Fibroblast of skin of back (primary cell): Measurements from ENCODE around the gene TTYH1.
A peak's percentile ranks its signal among the peaks of the same experiment; 100 is the strongest.

ENCODE experiments used
- DNase-seq: peaks from one replicate; pipeline ENCODE4 v3.0.0-alpha.2; 2013

TTYH1 gene

GRCh38 chr19:54393381-54393780, 21.9 kb upstream of the TTYH1 start:
- DNase-seq: no peak

- no peak for DNase-seq
Observed at GRCh38 chr19:54395685-54396084, 19.6 kb upstream of the TTYH1 start.

DNA sequence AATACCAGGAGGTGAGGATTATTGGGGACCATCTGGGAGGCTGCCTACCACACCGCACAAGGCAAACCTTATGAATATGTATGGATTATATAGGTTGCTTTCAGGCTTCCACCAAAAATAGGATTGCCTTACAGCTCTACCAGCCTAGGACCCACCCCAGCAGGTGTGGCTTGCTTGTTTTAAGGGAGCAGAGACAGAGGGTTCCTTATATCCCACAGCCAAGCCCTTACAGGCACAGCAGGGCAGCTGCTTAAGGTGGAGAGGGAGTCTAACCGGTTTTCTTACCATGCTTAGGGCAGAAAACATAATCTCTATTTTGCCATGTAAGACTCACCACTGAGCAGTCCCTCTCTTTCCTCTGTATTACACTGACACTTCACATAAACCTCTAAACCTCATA, 16.1 kb upstream of the TTYH1 start:
- DNase-seq: no peak

GRCh38 chr19:54400913-54401312, 14.4 kb upstream of the TTYH1 start:
- DNase-seq: no peak

DNA sequence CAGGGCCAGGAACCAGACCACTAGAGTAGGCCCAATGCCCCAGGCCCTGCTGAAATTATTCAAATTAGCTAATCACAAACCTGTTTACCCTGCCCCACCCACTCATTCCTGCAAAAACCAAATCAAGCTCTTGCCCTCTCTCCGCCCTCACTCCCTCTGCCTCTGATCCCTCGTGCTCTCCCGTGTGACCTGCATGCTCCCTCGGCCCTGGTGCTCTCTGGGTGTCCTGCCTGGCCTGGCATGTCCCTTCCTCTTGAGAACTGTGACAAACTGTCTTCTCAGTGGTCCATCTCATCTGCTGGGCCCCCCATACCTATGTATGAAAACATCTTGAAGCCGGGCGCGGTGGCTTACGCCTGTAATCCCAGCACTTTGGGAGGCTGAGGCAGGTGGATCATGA, 12.2 kb upstream of the TTYH1 start:
- DNase-seq: no peak

DNA sequence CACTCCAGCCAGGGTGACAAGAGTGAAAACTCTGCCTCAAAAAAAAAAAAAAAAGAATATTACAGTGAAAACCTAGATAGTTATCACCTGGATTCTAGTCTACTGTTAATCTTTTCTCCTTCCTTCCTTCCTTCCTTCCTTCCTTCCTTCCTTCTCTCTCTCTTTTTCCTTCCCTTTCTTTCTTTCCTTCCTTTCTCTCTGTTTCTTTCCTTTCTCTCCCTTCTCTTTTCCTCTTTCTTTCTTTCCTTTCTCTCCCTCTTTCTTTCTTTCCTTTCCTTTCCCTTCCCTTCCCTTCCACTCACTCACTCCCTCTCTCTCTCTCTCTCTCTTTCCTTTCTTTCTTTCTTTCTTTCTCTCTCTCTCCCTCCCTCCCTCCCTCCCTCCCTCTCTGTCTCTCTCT, 9.6 kb upstream of the TTYH1 start:
- DNase-seq: no peak

DNA sequence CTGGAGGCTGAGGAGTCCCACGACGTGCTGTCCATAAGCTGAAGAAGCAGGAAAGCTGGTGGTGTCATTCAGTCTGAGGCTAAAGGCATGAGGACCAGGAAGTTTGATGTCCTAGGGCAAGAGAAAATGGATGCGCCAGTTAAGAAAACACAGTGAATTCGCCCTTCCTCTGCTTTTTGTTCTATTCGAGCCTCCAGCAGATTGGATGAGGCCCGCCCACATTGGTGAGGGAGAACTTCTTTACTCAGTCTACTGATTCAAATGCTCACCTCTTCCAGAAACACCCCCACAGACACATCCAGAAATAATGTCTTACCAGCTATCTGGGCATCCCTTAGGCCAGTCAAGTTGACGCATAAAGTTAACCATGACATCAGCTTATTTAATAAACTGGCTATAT, 7.5 kb upstream of the TTYH1 start:
- DNase-seq: no peak

- no peak for DNase-seq
Observed at GRCh38 chr19:54408456-54409026, 6.7 kb upstream of the TTYH1 start.

DNA sequence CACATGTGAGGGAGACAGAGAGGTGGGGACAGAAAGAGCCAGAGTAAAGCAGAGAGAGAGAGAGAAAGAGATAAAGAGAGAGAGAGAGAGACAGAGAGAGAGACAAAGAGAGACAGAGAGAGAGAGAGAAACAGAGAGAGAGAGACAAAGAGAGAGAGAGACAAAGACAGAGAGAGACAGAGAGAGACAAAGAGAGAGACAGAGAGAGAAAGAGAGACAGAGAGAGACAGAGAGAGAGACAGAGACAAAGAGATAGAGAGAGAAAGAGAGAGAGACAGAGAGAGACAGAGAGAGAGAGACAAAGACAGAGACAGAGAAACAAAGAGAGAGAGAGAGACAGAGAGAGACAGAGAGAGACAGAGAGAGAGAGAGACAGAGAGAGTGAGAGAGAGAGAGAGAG, 4.2 kb upstream of the TTYH1 start:
- no peak for DNase-seq

- no peak for DNase-seq
Observed at GRCh38 chr19:54412877-54413276, 2.4 kb upstream of the TTYH1 start.

GRCh38 chr19:54414156-54414555, 1.1 kb upstream of the TTYH1 start:
- no peak for DNase-seq

DNA sequence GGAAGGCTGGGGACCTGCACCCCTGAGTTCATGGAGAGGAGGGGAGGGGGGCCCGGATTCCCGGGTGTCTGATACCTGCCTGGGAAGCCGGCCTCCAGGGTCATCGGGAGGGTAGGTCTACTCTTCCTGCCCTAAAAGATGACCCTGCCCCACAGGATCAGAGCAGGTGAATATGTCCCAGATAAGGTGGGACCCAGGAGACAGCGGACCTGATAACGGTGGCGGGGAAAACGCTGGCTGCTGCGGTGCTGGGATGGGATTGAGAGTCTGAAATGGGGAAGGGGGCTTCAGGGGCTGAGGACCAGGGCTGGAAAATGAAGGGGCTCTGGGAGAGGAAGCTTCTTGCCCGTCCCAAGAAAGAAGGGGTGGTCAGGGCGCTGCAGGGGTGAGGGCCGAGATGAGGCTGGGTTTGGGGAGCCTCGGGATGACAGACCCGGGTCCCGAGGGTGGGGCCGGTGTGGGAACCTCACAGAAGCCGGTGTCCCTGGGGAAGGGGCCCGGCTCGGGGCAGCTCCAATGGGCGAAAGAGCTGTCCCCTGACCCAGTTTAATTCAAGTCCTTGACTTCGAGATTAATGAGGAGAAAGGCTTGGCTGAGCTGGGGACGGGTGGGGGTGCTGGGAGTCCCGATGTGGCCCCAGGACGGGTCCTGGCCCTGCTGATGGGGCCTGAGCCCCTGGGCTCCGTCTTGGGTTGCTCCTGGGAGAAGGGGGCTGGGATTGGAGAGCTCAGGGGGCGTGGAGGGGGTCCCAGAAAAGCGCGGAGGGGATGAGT, 823 bp downstream of the TTYH1 start:
- no peak for DNase-seq

DNA sequence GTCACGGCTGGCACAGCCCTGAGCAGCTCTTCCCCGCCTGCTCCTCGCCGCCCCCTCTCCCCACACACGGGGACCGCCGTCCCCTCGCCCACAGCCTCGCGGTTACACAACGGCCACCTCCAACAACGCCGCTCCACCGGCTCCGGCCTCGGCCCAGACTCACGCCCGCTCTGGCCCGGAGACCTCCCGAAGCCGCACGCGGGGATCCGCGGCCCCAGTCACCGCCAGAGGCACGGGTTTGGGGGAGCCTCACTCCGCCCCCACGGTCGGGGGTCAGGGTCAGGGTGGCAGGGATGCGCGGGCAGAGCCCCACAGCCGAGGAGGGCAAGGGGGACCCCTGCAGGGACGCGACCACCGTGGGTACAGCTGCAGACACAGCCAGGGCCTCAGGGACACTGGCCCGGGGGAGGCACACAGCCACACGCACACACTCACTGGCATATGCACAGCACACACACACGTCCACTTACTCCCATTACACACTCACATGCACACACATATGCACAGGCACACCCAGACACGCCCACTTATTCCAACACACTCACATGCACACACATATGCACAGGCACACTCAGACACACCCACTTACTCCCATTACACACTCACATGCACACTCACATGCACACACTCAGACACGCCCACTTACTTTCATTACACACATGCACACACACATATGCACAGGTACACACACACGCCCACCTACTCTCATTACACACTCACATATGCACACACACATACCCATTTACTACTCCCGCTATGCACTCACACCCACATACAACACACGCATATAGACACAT, 1.6 kb downstream of the TTYH1 start:
- no peak for DNase-seq

GRCh38 chr19:54418030-54418929, 3.0 kb downstream of the TTYH1 start:
- peak; percentile 54 for DNase-seq

- no peak for DNase-seq
Observed at GRCh38 chr19:54418930-54419800, 3.9 kb downstream of the TTYH1 start.

DNA sequence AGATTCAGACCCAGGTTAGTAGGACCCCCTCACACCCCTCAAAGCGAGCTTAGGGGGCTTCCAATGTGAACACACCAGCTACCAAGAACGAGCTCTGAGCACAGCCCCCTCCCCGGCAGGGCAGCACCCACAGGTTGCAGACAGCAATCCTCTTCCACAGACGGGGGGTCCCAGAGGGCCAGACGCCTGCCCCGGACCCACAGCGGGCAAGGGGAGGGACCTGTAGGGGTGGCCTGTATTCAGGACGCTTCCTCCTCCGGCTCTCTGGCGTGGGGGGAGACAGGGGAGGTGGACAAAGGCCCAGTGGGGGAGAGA, 4.8 kb downstream of the TTYH1 start:
- no peak for DNase-seq

- DNase-seq: no peak
Observed at GRCh38 chr19:54420383-54421168, 5.3 kb downstream of the TTYH1 start.

GRCh38 chr19:54421169-54421516, 5.9 kb downstream of the TTYH1 start:
- DNase-seq: no peak

DNA sequence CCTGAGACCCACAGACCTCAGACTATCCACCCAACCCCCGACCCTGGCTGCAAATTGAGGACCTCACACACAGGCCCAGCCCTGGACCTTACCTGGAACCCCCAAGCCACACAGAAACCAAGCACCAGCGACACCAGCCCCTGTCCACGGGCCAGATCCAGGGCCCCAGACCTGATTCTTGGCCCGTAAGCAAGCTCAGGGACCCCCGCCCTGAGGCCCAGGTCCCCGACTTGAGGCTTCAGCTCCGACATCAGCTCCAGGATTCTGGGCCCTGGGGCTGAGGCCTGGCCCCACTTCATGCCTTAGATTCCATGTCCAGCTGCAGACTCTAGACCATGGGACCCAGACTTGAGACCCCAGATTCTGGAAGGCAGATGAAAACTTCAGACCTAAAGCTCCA, 6.3 kb downstream of the TTYH1 start:
- no peak for DNase-seq

DNA sequence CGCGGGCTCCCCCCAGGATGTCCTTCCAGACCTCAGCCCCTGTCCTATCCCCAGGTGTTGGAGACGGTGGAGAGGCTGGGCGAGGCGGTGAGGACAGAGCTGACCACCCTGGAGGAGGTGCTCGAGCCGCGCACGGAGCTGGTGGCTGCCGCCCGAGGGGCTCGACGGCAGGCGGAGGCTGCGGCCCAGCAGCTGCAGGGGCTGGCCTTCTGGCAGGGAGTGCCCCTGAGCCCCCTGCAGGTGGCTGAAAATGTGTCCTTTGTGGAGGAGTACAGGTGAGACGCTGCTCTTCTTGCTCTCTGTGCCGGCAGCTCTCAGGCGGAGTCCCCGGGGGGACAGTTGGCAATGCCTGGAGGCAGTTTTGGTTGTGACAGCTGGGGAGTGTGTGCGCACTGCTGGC, 6.9 kb downstream of the TTYH1 start:
- no peak for DNase-seq

DNA sequence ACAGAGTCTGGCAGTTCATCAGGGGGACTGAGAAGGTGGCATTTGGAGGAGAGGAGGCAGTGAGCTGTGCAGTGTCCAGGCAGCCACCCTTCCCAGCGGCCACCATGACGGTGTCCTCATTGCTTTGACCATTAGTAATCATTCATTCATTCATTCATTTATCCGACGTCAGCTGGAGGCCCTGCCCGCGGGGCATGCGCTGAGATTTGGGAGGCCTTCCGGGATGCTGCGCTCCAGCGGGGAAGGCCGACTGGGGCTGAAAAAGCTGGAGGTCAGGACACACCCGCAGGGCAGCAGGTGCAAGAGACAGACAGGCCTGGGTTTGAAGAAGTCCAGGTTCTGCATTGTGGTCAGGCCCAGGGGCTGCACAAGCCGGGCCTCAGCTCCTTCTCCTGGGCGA, 8.9 kb downstream of the TTYH1 start:
- no peak for DNase-seq
